Measurements from ENCODE around the gene MYO16. TPM values are rescaled to one million over a fixed set of nuclear protein-coding genes. Genes with fewer than 3 reads are reported as not detected.

The MYO16 gene
- total RNA-seq, 4 donors from 2014 or later: under 0.01 to 0.21 TPM; not detected in 2

DNA sequence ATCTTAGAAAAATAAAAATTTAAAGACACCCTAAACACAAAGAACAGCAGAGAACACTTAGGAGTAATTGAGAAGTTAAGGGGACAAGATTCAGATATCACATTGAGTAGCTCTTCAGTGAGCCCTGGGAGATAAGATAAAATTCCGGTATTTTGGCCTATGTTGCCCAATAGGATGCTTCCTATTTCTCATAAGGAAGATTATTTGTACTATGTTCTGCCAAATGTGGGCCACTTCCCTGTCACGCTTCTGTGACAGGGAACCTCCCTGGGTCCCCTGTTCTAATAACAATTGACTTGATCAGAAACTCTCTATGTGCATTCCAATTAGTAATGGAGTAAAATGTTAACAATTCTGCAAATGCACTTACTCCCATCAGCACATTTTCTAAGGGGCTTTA lies 310.7 kb downstream of the MYO16 start:
- Histone ChIP-seq H3K4me1 (no peaks in the 10 kb centered on the region), H3K27me3 (no peaks in the 10 kb centered on the region), H3K9me3 (peaks cover 0 to 10% (median 0%) of the 10 kb centered on the region in 4 donors), H3K36me3 (no peaks in the 10 kb centered on the region), H3K4me3 (no peak overlapping the region), H3K27ac (no peak overlapping the region)
- 84 to 87% methylated on average over 2 of the region's 2 CpGs for WGBS, 2 donors
- no peak for TF ChIP-seq POLR2A (IDR thresholded peaks at IDR 0.05)
- TF ChIP-seq EP300 (IDR thresholded peaks at IDR 0.05): no peak
- TF ChIP-seq, protein P1, sequence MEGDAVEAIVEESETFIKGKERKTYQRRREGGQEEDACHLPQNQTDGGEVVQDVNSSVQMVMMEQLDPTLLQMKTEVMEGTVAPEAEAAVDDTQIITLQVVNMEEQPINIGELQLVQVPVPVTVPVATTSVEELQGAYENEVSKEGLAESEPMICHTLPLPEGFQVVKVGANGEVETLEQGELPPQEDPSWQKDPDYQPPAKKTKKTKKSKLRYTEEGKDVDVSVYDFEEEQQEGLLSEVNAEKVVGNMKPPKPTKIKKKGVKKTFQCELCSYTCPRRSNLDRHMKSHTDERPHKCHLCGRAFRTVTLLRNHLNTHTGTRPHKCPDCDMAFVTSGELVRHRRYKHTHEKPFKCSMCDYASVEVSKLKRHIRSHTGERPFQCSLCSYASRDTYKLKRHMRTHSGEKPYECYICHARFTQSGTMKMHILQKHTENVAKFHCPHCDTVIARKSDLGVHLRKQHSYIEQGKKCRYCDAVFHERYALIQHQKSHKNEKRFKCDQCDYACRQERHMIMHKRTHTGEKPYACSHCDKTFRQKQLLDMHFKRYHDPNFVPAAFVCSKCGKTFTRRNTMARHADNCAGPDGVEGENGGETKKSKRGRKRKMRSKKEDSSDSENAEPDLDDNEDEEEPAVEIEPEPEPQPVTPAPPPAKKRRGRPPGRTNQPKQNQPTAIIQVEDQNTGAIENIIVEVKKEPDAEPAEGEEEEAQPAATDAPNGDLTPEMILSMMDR (IDR thresholded peaks at IDR 0.05): no peak
- no peak for DNase-seq (ENCODE audit: low spot score in 2 of 2)

DNA sequence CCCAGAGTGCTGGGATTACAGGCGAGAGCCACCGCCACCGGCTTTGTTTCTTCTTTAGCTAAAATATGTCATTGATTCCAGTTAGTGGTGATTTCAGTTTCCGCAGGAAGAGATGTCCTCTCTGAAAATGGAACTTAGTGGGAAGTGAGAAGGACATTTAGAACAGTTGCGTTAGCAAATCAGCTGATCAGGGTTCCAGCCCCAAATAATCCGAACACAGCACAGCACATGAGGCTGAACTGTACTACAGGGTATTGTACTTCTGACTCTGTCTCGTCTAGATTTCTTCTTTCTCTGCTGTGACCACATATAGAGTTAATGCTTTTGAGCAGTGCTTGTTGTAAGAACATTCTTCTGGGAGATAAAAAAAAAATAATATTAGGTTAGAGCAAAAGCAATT lies 314.4 kb downstream of the MYO16 start:
- no peaks in the 10 kb centered on the region for H3K9me3 ChIP-seq
- H3K36me3 ChIP-seq: no peaks in the 10 kb centered on the region
- H3K27me3 ChIP-seq: no peaks in the 10 kb centered on the region
- 93 to 94% methylated on average over 7 of the region's 7 CpGs for WGBS, 2 donors
- TF ChIP-seq, protein P1 (IDR thresholded peaks at IDR 0.05): no peak
- TF ChIP-seq POLR2A (IDR thresholded peaks at IDR 0.05) (no peak), EP300 (IDR thresholded peaks at IDR 0.05) (no peak)
- H3K4me3 ChIP-seq: no peak overlapping the region
- no peak overlapping the region for H3K27ac ChIP-seq
- no peak for DNase-seq (ENCODE audit: low spot score in 2 of 2)
- peaks cover 0 to 20% (median 0%) of the 10 kb centered on the region in 4 donors for H3K4me1 ChIP-seq

DNA sequence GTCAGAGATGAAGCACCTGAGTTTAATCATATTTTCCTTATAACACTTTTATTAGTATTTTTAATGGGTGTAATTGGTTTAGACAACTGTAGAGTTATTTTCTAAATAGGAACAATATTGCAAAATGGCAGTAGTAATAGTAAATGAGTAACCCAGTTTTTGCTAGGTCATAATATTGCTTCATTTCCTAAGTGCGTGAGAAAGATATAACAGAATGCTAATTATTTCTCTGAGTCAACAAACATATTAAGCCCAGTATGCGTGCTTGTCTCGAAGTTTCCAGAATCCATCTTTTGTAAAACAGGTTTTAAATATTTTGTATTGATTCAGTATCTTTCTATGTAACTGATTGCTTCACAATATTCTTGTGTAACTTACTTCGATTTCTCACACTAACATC lies 315.3 kb downstream of the MYO16 start:
- TF ChIP-seq, protein P1 (IDR thresholded peaks at IDR 0.05): no peak
- no peak for TF ChIP-seq EP300 (IDR thresholded peaks at IDR 0.05)
- TF ChIP-seq POLR2A (IDR thresholded peaks at IDR 0.05): no peak
- H3K4me1 ChIP-seq: peaks cover 0 to 20% (median 0%) of the 10 kb centered on the region in 4 donors
- WGBS, 2 donors: 75 to 90% methylated on average over 4 of the region's 4 CpGs
- H3K27ac ChIP-seq: no peak overlapping the region
- no peaks in the 10 kb centered on the region for H3K27me3 ChIP-seq
- H3K4me3 ChIP-seq: no peak overlapping the region
- no peak for DNase-seq (ENCODE audit: low spot score in 2 of 2)
- H3K9me3 ChIP-seq: no peaks in the 10 kb centered on the region
- H3K36me3 ChIP-seq: no peaks in the 10 kb centered on the region

DNA sequence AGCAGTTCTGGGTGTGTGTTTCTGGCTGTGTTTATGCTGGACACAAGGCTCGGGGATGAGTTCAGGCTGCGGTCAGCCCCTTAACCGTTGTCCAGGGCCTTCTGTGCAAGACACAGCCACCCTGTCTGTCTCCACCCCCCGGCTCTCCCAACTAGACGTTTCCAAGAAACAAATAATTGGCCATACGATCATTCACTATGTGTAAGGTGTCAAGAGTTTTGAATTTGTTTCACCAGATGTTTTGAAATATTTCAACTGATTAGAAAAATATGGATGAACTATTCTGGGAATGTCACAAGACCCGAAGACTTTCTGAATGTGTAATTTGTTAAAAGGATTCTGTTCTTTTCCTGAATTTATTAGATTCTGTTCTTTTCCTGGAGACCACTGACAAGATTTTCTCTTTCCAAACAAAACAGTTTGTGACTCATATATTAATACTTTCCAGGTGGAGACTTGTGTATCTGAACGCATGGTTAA lies 318.2 kb downstream of the MYO16 start:
- DNase-seq (ENCODE audit: low spot score in 2 of 2): peak; percentile 47 to 68
- H3K4me3 ChIP-seq: no peak overlapping the region
- H3K9me3 ChIP-seq: no peaks in the 10 kb centered on the region
- H3K27me3 ChIP-seq: no peaks in the 10 kb centered on the region
- no peak for TF ChIP-seq POLR2A (IDR thresholded peaks at IDR 0.05)
- TF ChIP-seq EP300 (IDR thresholded peaks at IDR 0.05): peak in 1 of 2 donors; percentile 69
- TF ChIP-seq, protein P1 (IDR thresholded peaks at IDR 0.05): no peak
- no peaks in the 10 kb centered on the region for H3K36me3 ChIP-seq
- H3K4me1 ChIP-seq: peaks cover 0 to 20% (median 0%) of the 10 kb centered on the region in 4 donors
- WGBS, 2 donors: 38 to 52% methylated on average over 8 of the region's 8 CpGs
- H3K27ac ChIP-seq: peak overlapping the region in 2 of 4 donors; percentile 51 to 80

DNA sequence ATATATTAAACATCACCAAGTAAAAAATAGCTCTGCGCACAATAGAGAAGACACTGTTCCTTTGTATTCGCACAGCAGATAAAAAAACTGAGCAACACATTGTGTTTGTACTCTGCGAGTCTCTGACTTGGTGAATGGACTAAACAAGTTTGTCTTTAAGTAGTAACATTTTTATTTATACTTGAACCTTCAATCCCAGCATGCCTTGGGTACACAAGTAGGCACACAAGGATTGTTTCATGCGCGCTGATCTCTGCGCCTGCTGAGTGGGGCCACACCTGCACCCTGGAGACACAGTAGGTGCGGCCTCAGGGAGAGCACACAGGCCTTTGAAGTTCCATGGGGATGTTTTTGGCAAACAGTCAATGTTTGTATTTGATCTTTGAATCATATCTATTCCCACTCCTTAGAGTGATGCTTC lies 318.9 kb downstream of the MYO16 start:
- TF ChIP-seq EP300 (IDR thresholded peaks at IDR 0.05): no peak
- TF ChIP-seq, protein P1 (IDR thresholded peaks at IDR 0.05): no peak
- TF ChIP-seq POLR2A (IDR thresholded peaks at IDR 0.05): no peak
- H3K36me3 ChIP-seq: no peaks in the 10 kb centered on the region
- H3K4me1 ChIP-seq: peaks cover 0 to 20% (median 0%) of the 10 kb centered on the region in 4 donors
- peak overlapping the region in 2 of 4 donors; percentile 37 to 80 for H3K27ac ChIP-seq
- no peaks in the 10 kb centered on the region for H3K27me3 ChIP-seq
- no peaks in the 10 kb centered on the region for H3K9me3 ChIP-seq
- 58 to 60% methylated on average over 7 of the region's 7 CpGs for WGBS, 2 donors
- no peak overlapping the region for H3K4me3 ChIP-seq
- no peak for DNase-seq (ENCODE audit: low spot score in 2 of 2)

Data from tibial nerve (tissue), 4 donors.